Fibroblast of pulmonary artery (primary cell): ENCODE results near the gene P3H3.
A peak's percentile ranks its signal among the peaks of the same experiment; 100 is the strongest.
"Not testable (repeated sequence)": the region's sequence is repeated elsewhere in the genome, so short reads cannot be mapped to it uniquely, and the experiment has no call there.

Source experiments
- DNase-seq: peaks from one replicate; pipeline ENCODE4 v3.0.0-alpha.2; 2010; ENCODE audit warnings: low read depth
- H3K4me3 ChIP-seq: replicated peaks from 2 replicates; pipeline ENCODE4 v1.5.1; 2011; ENCODE audit warnings: low read depth, mild to moderate bottlenecking, control low read depth, low read length, moderate library complexity
- TF ChIP-seq, protein P1 (sequence below): IDR thresholded peaks from 2 replicates; pipeline ENCODE4 v1.5.1; 2011; ENCODE audit warnings: mild to moderate bottlenecking, control low read depth, low read length, inconsistent platforms; ENCODE audit errors: missing control alignments

The P3H3 gene

DNA sequence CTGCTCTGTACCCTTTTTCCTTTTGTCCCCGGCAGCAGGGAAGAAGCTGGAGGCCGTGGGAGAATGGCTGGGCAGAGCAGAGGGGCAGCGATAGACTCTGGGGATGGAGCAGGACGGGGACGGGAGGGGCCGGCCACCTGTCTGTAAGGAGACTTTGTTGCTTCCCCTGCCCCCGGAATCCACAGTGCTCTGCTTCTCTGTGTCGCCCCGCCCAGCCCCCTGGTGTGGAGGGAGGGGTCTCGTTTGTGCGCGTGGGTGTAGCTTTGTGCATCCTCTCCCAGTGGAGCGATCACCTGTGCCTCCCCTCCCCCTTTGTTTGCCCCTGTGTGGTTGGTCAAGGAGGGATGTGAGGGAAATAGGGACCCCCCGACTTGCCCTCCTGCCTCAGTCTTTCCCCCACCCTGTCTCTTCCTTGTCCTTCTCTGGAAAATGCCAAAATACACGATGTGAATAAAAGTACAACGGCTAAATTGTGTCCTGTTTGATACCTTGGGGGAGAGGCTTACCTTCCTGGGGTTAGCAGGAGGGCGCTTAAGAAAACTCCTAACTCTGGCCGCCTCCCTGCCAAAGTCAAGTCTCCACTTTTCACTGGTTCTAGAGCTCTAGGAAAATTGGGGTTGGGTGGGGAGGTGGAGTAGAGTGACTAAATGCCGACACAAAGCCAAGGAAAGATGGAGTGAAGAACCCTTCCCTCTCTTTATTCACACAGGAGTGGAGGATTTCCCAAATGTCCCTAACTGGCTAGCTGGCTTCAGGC is 38.1 kb downstream of the P3H3 start:
- no peak overlapping the region for H3K4me3 ChIP-seq
- no peak for DNase-seq
- TF ChIP-seq, protein P1, sequence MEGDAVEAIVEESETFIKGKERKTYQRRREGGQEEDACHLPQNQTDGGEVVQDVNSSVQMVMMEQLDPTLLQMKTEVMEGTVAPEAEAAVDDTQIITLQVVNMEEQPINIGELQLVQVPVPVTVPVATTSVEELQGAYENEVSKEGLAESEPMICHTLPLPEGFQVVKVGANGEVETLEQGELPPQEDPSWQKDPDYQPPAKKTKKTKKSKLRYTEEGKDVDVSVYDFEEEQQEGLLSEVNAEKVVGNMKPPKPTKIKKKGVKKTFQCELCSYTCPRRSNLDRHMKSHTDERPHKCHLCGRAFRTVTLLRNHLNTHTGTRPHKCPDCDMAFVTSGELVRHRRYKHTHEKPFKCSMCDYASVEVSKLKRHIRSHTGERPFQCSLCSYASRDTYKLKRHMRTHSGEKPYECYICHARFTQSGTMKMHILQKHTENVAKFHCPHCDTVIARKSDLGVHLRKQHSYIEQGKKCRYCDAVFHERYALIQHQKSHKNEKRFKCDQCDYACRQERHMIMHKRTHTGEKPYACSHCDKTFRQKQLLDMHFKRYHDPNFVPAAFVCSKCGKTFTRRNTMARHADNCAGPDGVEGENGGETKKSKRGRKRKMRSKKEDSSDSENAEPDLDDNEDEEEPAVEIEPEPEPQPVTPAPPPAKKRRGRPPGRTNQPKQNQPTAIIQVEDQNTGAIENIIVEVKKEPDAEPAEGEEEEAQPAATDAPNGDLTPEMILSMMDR = no peak

DNA sequence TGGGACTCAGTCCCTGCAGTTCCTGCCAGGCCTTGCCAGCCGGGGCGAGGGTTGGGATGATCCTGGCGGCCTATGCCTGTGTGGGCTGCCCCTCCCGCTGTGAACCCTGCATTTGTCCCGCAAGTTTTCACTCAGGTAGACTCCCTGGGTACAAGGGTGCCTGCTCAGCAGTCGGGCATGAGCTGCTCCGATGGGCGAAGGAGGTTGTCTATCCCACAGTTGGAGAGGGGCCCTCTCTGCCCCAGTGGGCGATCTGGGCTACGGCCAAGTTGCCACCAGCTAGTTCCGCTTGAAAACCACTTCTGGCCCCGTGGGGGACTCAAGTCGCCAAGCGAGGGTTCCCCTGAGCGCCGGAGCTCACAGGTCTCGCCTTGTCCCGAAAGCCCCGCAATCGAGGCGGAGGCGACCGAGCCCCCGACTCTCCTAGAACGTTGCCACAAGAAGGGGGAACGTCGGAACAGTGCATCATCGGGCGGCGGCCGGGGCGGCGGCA is 38.8 kb downstream of the P3H3 start:
- DNase-seq = no peak
- H3K4me3 ChIP-seq = peak overlapping the region; percentile 85
- TF ChIP-seq, protein P1 = no peak

DNA sequence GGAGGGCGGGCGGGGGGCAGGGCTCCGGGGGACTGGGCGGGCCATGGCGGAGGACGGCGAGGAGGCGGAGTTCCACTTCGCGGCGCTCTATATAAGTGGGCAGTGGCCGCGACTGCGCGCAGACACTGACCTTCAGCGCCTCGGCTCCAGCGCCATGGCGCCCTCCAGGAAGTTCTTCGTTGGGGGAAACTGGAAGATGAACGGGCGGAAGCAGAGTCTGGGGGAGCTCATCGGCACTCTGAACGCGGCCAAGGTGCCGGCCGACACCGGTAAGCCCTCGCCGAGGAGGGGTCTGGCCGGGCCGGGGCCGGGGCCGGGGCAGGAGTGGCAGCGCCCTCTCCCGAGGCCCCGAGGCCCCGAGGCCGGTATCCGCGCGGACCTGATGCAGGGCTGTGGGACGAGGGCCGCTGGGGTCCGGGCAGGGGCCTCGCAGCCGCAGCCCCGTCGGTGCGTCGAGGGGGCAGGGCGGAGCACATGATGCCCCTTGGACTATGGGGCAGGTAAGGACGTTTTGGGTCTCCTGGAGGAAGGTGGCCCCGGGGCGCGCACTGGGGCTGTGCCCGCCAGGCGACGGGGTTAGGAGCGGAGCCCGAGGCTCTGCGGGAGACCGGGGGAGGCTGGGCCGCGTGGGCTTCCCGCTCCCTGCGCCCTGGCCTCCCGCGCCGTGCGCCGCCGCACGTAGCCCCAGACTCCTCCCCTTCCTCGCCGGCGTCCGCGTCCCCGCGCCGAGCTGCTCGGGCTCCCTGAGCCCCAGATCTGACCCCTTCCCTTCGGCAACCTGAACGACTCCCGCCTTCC is 39.4 kb downstream of the P3H3 start, which contains the start of gene TPI1:
TPI1 (plus strand) TSS at position 119 of the 798 bp plus-strand sequence; CDS start at position 155, 36 bp downstream.
- peak; percentile 83 for DNase-seq
- TF ChIP-seq, protein P1 = no peak
- peak within 1 kb of the TSS; percentile 85 for H3K4me3 ChIP-seq

- no peak for DNase-seq
- peak overlapping the region; percentile 85 for H3K4me3 ChIP-seq
- TF ChIP-seq, protein P1 = peak; percentile 21
Observed at GRCh38 chr12:6868211-6869048, 40.2 kb downstream of the P3H3 start.

DNA sequence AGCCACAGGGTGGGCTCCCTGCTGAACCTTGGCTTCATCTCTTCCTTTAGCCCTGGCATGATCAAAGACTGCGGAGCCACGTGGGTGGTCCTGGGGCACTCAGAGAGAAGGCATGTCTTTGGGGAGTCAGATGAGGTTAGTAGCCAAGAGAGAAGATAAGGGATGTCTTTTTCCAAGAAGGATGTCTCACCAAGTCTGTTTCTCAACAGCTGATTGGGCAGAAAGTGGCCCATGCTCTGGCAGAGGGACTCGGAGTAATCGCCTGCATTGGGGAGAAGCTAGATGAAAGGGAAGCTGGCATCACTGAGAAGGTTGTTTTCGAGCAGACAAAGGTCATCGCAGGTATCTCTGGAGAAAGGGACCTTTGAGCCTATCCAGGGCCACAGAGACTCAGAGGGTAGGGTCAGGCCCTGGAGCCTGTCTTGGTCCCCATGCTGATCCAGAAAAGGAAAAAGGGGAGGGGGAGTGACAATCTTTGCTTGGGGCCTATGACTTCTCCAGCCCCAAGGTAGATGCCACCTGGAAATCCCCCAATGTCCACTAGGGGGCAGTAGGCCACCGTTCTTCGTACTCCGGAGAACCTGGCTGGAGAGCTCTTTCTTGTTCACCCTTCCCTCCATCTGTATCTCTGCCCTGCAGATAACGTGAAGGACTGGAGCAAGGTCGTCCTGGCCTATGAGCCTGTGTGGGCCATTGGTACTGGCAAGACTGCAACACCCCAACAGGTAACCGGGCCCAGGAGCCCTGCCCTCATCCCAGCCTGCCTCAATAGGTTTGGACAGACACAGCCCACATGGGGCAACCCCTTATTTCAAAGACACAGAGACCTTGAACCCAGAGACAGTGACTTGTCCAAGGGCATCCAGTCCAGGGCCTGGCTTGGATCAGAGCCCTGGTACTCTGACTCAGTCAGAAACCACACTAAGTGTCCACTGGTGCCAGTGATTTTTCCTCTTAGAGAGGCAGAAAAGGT is 41.1 kb downstream of the P3H3 start:
- peak overlapping the region; percentile 85 for H3K4me3 ChIP-seq
- peak; percentile 81 for DNase-seq
- TF ChIP-seq, protein P1 = peak; percentile 85

- not testable (repeated sequence) for DNase-seq, H3K4me3 ChIP-seq
Observed at GRCh38 chr12:6870304-6870703, 42.1 kb downstream of the P3H3 start.
